Endometrial microvascular endothelial cells (primary cell): ENCODE measurements around the gene NCOA7. TPM values are rescaled to one million over a fixed set of nuclear protein-coding genes. Genes with fewer than 3 reads are reported as not detected.

Source experiments
- in situ Hi-C: cut with HindIII; loops from 2 replicates; pipeline ENCODE4 v1.10.0; 2017; ENCODE audit warnings: low sequenced_read_pairs, low pct_unique_long_range_greater_than_20kb; ENCODE audit errors: inconsistent ontology term
- total RNA-seq: library from RNA; depleted of rRNA; stranded (reverse); fragments of >200 nt; gene quantifications from one replicate; pipeline ENCODE4 v1.2.3, GENCODE V29; 2015; ENCODE audit errors: inconsistent ontology term

NCOA7 gene
- total RNA-seq, 1 donor from 2014 or later: 25.8 TPM

- in situ Hi-C loops: no loop called here
These were observed 63.6 kb downstream of the NCOA7 start for GRCh38 chr6:125854355-125854754.

GRCh38 chr6:125855783-125856182, 65.0 kb downstream of the NCOA7 start:
- in situ Hi-C loops: no loop called here

GRCh38 chr6:125857846-125858245, 67.1 kb downstream of the NCOA7 start:
- in situ Hi-C loops: no loop called here

- in situ Hi-C loops: no loop called here
These were observed 67.9 kb downstream of the NCOA7 start for GRCh38 chr6:125858427-125859320.

- in situ Hi-C loops: no loop called here
These were observed 69.0 kb downstream of the NCOA7 start for GRCh38 chr6:125859727-125860126.

GRCh38 chr6:125863023-125863422, 72.3 kb downstream of the NCOA7 start:
- in situ Hi-C loops: no loop called here

GRCh38 chr6:125865015-125865414, 74.3 kb downstream of the NCOA7 start:
- in situ Hi-C loops: no loop called here

GRCh38 chr6:125866433-125866832, 75.7 kb downstream of the NCOA7 start:
- in situ Hi-C loops: no loop called here

GRCh38 chr6:125867483-125867942, 76.8 kb downstream of the NCOA7 start:
- in situ Hi-C loops: no loop called here

- in situ Hi-C loops: no loop called here
These were observed 77.5 kb downstream of the NCOA7 start for GRCh38 chr6:125868252-125868651.

- in situ Hi-C loops: no loop called here
These were observed 78.1 kb downstream of the NCOA7 start for GRCh38 chr6:125868678-125869395.

GRCh38 chr6:125869427-125869826, 78.7 kb downstream of the NCOA7 start:
- in situ Hi-C loops: no loop called here

- in situ Hi-C loops: no loop called here
These were observed 80.6 kb downstream of the NCOA7 start for GRCh38 chr6:125871365-125871764.

- in situ Hi-C loops: no loop called here
These were observed 81.6 kb downstream of the NCOA7 start for GRCh38 chr6:125872259-125872921.

- in situ Hi-C loops: no loop called here
These were observed 91.5 kb downstream of the NCOA7 start for GRCh38 chr6:125882243-125882642.

- in situ Hi-C loops: no loop called here
These were observed 94.0 kb downstream of the NCOA7 start for GRCh38 chr6:125884634-125885371.

GRCh38 chr6:125886021-125886420, 95.3 kb downstream of the NCOA7 start:
- in situ Hi-C loops: no loop called here

- in situ Hi-C loops: no loop called here
These were observed 96.2 kb downstream of the NCOA7 start for GRCh38 chr6:125886914-125887313.

- in situ Hi-C loops: no loop called here
These were observed 96.6 kb downstream of the NCOA7 start for GRCh38 chr6:125887372-125887771.
